Parathyroid adenoma (tissue), 2 donors: ENCODE data around the gene STX8.

Experiments used
- H2AFZ ChIP-seq: fragments of 300-600 bp; sonication (generic); one replicate; pipeline ENCODE4 v1.7.0; 2017; ENCODE audit warnings: antibody characterized with exemption, mild to moderate bottlenecking
- H3K27ac ChIP-seq: fragments of 300-600 bp; sonication (generic); one replicate; pipeline ENCODE4 v1.7.0; 2017
- H3K27me3 ChIP-seq: fragments of 300-600 bp; sonication (generic); one replicate; pipeline ENCODE4 v1.7.0; 2017; ENCODE audit warnings: low read length; ENCODE audit not compliant: control insufficient read depth, insufficient read depth
- H3K36me3 ChIP-seq: fragments of 300-600 bp; sonication (generic); one replicate; pipeline ENCODE4 v1.7.0; 2017; ENCODE audit warnings: low read length; ENCODE audit not compliant: control insufficient read depth, insufficient read depth
- H3K4me1 ChIP-seq: fragments of 300-600 bp; sonication (generic); one replicate; pipeline ENCODE4 v1.7.0; 2017; ENCODE audit warnings: control low read depth
- H3K4me2 ChIP-seq: fragments of 300-600 bp; sonication (generic); one replicate; pipeline ENCODE4 v1.7.0; 2017; ENCODE audit warnings: low read length
- H3K4me3 ChIP-seq: fragments of 300-600 bp; sonication (generic); one replicate; pipeline ENCODE4 v1.7.0; 2017; ENCODE audit warnings: low read depth, low read length
- H3K79me2 ChIP-seq: fragments of 300-600 bp; sonication (generic); one replicate; pipeline ENCODE4 v1.7.0; 2017; ENCODE audit warnings: control low read depth
- H3K9ac ChIP-seq: fragments of 300-600 bp; sonication (generic); one replicate; pipeline ENCODE4 v1.7.0; 2017; ENCODE audit warnings: mild to moderate bottlenecking
- H3K9me3 ChIP-seq: fragments of 300-600 bp; sonication (generic); one replicate; pipeline ENCODE4 v1.7.0; 2017; ENCODE audit warnings: low read length; ENCODE audit not compliant: control insufficient read depth
- TF ChIP-seq, protein P1 (sequence below): fragments of 300-600 bp; sonication (generic); IDR thresholded peaks from one replicate; pipeline ENCODE4 v1.7.0; 2017; ENCODE audit warnings: antibody characterized with exemption, mild to moderate bottlenecking
- donor health status: primary hyperparathyroidism.

Gene STX8

DNA sequence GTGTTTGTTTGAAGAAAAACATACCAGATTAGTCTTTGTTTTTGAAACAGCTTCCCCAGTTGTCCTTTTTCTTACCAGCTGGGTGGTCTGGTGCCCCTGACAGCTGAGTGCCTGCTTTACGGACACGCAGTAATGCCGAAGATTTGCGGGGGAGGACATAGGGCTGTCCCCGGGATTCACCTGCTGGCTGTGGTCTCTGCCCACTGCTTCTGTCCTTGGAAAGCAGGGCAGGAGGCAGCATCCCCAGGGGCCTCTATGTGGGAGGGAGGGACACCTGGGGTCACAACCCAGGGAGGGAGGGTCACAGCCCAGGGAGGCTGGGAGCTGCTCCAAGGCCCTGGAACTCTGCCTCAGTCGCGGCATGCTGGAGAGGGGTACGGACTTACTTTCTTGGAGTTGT lies 332.6 kb downstream of the STX8 start:
- no peak overlapping the region for H3K27ac ChIP-seq

GRCh38 chr17:9242497-9242881 lies 333.1 kb downstream of the STX8 start:
- H3K4me3 ChIP-seq, result no peak overlapping the region
- no peaks in the 10 kb centered on the region for H3K79me2 ChIP-seq
- TF ChIP-seq, protein P1, sequence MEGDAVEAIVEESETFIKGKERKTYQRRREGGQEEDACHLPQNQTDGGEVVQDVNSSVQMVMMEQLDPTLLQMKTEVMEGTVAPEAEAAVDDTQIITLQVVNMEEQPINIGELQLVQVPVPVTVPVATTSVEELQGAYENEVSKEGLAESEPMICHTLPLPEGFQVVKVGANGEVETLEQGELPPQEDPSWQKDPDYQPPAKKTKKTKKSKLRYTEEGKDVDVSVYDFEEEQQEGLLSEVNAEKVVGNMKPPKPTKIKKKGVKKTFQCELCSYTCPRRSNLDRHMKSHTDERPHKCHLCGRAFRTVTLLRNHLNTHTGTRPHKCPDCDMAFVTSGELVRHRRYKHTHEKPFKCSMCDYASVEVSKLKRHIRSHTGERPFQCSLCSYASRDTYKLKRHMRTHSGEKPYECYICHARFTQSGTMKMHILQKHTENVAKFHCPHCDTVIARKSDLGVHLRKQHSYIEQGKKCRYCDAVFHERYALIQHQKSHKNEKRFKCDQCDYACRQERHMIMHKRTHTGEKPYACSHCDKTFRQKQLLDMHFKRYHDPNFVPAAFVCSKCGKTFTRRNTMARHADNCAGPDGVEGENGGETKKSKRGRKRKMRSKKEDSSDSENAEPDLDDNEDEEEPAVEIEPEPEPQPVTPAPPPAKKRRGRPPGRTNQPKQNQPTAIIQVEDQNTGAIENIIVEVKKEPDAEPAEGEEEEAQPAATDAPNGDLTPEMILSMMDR, result no peak
- no peaks in the 10 kb centered on the region for H3K27me3 ChIP-seq
- H3K9me3 ChIP-seq, result no peaks in the 10 kb centered on the region
- no peaks in the 10 kb centered on the region for H3K36me3 ChIP-seq
- no peak overlapping the region for H3K4me2 ChIP-seq
- no peak overlapping the region for H3K27ac ChIP-seq
- peaks cover 7% of the 10 kb centered on the region for H3K4me1 ChIP-seq
- H2AFZ ChIP-seq, result no peak overlapping the region
- H3K9ac ChIP-seq, result no peak overlapping the region

More for the DNA sequence above, 332.6 kb downstream of the STX8 start:
- H3K27me3 ChIP-seq, result no peaks in the 10 kb centered on the region
- no peaks in the 10 kb centered on the region for H3K79me2 ChIP-seq
- TF ChIP-seq, protein P1, result no peak
- no peak overlapping the region for H3K4me2 ChIP-seq
- no peak overlapping the region for H2AFZ ChIP-seq
- H3K9ac ChIP-seq, result no peak overlapping the region
- H3K9me3 ChIP-seq, result no peaks in the 10 kb centered on the region
- H3K4me1 ChIP-seq, result peaks cover 7% of the 10 kb centered on the region
- H3K4me3 ChIP-seq, result no peak overlapping the region
- H3K36me3 ChIP-seq, result no peaks in the 10 kb centered on the region

DNA sequence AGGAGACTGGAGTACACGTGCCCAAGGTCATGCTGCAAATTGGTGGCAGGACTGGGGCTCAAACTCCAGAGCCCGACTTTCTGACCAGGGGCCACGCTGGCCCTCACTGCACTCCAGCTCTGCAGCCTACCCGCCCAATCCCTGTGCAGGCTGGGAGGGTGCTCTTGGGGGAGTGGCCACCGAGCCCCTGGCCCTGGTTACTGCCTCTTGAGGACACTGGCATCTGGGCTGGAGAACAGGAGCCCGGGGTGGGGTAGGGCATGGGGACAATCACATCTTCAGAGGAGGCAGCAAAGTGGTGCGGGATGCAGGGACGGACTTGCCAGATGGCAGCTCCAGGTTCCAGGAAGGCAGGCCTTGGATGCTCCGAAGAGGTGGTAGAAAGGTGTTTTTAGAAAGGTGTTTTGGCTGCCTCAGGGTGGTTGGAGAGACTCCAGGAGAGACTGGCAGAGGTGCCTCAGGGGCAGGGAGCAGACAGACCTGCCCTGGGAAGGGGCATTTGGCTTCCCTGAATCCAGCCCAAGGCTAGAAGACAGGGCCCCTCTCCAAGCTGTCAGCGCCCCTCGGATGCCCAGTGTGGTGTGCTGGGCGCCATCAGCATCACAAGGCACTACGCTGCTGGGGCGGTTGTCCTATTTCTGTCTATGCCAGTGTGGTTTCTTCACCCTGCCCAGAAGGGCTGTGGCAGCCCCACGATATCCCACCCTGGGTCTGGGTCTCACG lies 333.7 kb downstream of the STX8 start:
- Histone ChIP-seq H3K27ac (peak overlapping the region; percentile 75), H2AFZ (no peak overlapping the region), H3K4me3 (no peak overlapping the region), H3K79me2 (no peaks in the 10 kb centered on the region), H3K27me3 (no peaks in the 10 kb centered on the region), H3K4me2 (no peak overlapping the region), H3K36me3 (no peaks in the 10 kb centered on the region), H3K9me3 (no peaks in the 10 kb centered on the region), H3K4me1 (peaks cover 7% of the 10 kb centered on the region), H3K9ac (no peak overlapping the region)
- TF ChIP-seq, protein P1, result no peak

DNA sequence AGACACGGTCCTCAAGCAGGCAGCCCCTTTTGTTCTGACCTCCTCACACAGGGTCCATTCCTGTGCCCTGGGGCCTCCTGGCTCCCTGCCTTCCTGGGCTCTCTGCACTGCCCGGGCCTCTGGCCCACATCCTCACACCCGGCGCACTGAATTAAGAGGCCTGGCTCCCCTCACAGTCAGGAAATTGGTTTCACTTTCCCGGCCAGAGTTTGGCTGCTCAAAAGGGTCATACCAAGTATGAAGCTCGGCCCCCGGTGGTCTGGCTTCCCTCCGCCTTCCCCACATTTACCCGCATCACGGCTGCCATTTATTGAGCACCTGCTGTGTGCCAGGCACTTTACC lies 334.3 kb downstream of the STX8 start:
- Histone ChIP-seq H3K27me3 (no peaks in the 10 kb centered on the region), H2AFZ (no peak overlapping the region), H3K4me2 (no peak overlapping the region), H3K4me3 (no peak overlapping the region), H3K9me3 (no peaks in the 10 kb centered on the region), H3K36me3 (no peaks in the 10 kb centered on the region), H3K4me1 (peaks cover 7% of the 10 kb centered on the region), H3K79me2 (no peaks in the 10 kb centered on the region), H3K9ac (no peak overlapping the region), H3K27ac (peak overlapping the region; percentile 75)
- TF ChIP-seq, protein P1, result no peak
